HG03457 (cell line): ENCODE results near the gene MYO19.
A peak's percentile ranks its signal among the peaks of the same experiment; 100 is the strongest.
"Not testable (repeated sequence)": the region's sequence is repeated elsewhere in the genome, so short reads cannot be mapped to it uniquely, and the experiment has no call there.

ENCODE experiments used
- ATAC-seq: cut with Tn5 transposase; IDR thresholded peaks from one replicate; pipeline ENCODE4 v1.9.1; 2021; ENCODE audit warnings: moderate number of reproducible peaks; ENCODE audit not compliant: unreplicated experiment

The MYO19 gene

DNA sequence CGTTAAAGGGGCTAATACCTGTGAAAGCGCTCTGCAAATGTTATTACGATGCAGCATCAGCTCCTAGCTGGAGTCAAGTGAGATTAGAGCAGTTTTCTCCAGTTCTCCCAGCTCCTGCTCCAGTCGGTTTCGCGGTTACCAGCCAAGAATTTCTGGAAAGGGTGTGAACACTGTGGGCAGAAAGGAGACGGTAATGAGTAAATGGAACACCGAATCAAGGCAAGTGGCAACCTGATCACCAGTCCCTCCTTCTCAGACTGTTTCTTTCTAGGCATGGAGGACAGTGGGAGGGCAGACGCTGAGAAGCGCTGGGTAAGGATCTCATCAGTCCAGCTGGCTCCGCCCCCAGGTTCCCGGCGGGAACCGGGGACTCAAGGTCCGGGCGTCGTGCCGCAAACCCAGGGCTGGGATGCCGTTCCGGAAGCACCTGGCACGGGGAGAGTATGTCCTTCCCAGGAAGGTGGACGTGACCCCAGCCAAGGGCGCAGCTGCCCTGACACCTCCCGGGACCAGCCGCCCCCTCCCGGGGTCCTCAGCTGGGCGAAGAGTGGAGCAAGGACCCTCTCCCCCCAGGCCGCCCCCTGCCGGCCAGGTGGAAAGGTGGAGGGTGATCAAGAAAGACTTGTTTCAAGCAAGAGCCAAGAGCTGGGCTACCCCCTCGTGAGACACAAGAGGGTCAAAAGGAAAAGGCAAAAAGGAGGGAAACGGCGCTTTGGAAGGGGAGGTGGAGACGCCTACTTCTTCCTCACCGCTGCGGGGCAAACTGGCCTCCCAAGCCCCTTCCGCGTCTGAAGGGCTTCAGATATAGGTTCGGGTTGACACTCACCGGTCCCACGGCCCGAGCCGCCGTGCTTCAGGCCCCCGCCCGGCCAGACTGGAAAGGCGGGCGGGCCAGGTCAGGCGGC, 481 bp downstream of the MYO19 start:
- ATAC-seq: peak; percentile 23

DNA sequence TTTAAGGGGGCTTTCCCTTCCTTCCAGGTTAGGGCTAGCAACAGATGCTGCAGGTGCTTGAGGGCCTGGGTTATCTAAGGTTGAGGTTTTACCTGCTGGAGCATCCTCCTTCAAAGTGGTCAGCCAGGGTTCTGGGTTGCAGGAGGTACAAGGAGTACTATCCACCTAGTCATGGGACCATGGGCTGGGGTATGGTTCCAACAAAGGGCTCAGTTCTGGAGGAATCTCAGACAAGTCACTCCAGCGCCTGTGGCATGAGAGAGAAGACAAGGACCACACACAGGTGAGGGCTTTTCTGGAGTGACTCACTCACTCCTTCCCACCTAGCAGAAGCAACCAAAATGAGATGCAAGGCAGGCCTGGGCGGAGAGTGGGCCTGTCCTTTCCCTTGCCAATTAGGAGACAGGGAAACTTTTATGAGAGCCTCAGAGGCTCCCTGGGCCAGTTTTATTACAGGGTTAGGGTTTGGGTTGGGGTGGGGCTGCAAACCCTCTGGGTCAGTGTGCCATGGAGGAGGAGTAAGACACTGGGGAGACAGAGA, 2.2 kb downstream of the MYO19 start:
- ATAC-seq: no peak

DNA sequence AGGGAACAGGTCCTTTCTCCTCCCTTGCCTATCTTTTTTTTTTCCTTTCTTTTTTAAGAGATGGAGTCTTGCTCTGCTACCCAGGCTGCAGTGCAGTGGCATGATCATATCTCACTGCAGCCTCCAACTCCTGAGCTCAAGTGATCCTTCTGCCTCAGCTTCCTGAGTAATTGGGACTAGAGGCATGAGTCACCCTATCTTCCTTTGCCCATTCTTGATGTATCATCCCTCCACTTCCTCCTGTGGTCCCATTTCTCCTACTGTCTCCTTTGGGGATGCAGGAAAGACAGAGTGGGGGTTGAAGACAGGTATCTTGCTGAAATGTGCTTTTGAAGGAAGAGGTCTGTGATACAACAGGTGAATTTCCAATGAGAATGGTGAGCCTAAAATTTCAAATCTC, 5.5 kb downstream of the MYO19 start:
- ATAC-seq: no peak

DNA sequence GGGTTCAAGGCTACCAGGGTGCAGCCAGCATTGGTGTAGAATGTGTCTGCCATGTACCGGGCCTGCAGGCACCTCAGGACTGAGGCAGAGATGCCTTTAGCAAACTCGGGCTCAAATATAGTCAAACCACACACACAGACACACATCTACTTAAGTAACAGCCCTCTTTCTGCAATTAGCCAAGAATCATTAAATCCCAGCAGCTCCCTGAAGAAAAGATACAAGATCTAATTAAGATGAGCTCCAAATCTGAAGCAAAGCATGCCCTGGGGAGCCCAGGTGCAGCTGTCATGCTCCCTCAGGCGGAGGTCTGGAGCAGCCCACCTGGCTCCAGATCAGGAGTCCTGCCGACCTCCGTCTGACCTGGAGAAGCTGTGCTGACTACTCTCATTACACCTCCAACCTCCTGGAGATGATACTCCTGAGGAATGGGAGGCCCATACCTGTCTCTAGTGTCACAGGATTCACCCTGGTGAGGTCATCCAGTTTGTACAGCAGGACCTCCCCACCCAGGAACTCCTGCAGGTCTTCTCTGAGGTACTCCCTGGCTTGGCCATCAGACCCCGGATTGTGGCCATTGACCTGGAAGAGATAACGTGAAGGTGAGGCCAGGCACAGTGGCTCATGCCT, 6.9 kb downstream of the MYO19 start:
- no peak for ATAC-seq

DNA sequence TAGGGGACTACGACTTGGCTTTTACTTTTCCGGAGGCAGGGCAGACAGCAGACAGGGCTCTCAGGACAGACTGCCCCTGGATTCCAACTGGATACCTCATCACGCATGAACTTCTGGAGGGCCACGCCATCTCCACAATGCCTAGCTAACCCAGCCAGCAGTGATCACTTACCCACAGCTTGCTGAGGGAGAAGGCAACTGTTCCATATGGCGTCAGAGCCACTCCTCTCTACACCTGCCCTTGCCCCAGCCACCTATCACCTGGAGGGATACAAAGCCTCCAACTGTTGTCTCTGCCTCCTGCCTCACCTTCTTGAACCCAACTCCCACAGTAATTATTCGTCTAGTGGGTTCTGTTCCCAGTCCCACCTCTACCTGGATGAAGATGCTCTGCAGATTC, 8.8 kb downstream of the MYO19 start:
- ATAC-seq: no peak

DNA sequence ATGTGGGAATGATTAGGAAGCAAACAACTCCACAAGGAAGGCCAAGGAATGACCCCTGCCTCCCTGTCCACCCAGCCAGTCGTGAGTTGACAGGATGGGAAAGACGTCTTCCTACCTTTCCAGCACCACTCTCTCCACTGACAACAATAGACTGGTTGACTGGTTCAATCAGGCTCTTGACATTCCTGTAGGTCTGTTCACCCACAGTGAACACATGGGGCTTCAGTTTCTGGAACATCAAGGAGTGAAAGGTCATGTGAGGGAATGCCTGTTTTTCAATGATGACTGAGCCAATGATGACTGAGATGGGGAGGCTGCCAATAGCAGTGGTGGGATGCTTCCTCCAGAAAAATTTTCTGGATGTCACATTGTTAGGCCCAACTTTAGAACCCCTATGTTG, 9.6 kb downstream of the MYO19 start:
- ATAC-seq: no peak

DNA sequence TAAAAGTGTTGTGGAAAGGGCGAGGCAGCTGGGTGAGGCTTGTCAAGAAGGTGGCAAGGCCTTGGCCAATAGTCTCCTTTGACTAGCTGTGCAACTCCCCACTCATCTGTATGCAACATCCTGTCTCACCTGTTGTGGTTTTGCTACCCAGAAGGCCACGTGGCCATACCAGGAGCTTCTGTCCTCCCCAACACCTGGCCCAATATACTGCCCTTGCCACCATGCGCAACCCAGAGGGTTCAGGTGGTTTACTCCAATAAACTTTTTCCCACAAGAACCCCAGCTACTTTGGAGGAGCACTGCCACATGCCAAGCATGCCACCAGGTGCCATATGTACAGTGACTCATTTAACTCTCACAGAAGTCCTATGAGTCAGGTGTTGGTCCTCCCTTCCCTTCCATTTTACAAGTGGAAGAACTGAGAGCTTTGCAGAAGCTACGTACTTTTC, 10.2 kb downstream of the MYO19 start:
- ATAC-seq: no peak

DNA sequence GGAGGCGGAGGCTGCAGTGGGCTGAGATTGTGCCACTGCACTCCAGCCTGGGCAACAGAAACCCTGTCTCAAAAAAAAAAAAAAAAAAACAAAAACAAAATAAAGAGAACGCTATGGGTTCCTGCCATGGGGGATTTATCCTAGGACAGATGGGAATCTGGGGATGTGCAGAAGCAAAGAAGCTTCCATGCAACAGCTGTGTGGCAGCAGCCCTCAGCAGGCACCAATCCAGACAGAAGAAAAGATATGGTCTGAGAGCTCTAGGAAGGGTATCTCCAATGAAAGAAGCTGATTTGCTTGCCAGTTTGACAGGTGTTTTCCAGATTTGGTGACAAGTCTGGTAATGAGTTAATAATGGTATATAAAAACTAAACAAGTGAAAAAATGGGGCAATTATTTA, 11.6 kb downstream of the MYO19 start:
- no peak for ATAC-seq

DNA sequence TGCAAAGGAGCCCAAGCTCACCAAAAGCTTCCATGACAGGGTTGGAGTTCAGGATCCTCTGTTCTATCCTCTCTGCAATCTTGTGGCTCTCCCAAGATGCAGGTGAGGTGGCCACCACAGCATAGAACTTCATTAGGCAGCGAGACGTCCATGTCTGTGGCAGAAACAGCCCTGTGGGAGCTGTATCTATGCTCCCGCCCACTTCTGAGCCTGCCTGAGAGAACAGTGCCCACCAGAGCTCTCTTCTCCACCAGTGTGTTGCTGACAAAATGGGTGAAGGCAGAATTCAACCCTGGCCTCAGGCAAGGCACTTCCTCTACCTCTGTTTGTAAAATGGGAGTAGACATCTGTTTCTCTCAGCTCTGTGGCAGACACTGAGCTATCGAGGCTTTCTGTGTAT, 18.8 kb downstream of the MYO19 start:
- ATAC-seq: no peak

DNA sequence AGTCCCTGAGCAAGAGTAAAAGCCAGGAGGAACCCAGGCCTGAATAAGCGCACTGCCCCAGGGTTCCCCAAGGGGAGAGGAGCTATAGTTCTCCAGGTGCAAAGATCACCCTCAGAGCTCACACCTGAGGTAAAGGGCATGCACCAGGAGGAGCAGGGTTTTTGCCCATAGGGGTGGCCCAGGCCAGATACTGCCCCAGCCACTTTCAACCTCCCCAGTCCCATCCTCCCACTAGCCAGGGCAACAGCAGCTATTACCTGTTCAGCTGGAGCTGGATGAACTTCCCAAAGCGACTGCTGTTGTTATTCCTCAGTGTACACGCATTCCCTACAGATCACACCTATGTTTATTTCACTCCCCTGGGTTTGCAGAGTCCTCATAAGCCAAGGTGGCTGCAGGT, 19.8 kb downstream of the MYO19 start:
- ATAC-seq: no peak

DNA sequence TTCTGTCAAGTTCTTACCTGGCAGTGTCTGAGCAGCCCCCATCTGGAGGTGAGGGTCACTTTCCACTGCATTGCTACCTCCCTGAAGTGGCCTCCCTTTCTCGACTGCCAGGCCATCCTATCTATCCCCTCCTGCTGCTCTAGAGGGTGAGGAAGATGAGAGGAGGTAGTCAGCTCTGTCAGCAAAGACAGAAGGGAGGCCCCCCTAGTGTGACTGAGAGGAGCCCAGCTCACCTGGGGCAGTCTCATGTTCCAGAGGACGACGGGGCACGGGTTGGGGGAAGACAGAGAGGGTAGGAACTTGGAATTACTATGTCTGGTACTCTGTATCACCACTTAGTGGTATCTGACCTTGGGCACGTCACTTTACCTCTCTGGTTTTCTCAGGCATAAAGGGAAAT, 22.0 kb downstream of the MYO19 start:
- no peak for ATAC-seq

DNA sequence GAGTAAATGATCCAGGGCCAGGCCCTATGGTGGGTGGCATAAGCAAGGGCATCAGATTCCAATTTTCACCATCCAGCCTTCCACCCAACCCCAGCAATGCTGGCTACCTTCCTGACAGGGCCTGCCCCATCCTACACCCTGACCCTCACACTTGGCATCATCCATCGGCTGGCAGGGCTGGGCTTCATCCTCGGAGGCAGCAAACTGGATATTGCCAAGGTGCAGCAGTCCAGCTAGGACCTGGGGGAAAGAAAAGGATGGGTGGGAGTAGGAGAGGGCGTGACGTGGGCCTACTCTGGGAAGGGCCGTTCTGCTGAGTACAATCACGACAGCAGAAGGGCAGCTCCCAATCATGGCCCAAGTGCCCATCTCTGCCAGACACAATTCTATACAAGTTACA, 23.5 kb downstream of the MYO19 start:
- ATAC-seq: no peak

DNA sequence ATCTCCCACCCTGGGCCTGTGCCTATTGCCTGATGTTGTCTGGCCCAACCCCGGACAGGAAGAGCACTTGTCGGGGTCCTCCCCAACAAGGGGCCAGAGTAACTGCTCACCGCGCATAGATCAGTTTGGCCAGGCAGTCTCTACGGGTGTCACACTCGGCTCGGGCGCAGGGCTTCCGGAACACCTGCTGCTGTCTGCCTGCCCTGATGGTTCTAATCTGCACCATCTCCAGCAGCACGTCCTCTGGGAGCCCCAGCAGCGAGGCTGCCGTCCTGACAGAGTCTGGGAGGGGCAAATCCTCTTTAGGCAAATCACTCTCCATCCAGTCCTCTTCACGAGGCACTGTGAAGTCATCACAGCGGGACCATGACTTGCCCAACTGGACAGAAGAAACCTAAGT, 24.0 kb downstream of the MYO19 start:
- ATAC-seq: no peak

DNA sequence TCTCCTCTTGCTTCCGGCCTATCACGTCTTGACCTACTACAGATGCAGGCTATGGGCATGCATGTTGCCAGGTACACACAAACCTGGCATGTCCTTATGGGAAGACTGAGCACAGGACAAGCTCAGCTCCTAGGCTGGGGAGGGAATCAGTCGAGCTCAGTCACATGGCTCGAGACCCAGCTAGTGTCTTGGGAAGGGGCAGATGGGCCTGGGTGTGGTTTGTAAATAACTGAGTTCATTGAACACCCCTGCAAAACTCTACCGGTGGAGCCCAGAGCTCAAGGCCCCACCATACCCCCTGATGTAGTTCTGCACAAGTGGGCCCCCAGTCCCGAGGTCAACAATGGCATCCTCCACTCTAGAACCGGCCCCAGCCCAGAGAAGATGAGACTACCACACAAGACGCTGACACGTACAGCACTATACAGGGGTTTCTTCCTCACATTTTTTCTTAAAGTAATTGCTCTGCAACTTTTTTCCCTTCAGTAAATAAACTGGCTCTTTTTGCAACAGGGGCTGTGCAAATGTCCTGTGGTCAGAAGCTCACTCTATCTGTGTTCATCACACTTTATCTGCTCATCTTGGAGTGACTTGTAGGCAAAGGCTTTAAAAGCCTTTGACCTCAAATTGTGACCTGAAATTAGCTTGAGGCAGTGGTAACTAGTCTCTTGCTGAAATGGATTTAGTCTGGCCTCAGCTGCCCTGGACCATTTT, 25.2 kb downstream of the MYO19 start:
- no peak for ATAC-seq

DNA sequence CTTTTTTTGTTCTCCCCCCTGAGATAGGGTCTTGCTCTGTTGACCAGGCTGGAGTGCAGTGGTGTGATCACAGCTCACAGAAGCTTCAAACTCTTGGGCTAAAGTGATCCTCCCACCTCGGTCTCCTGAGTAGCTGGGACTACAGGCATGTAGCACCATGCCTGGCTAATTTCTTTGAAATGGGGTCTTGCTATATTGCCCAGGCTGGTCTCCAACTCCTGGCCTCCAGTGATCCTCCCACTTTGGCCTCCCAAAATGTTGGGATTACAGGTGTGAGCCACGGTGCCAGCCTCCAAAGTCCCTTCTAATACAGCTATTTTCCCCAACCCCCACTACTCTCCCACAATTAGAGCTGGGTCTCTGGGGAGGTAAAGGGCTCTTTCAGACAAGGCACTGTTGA, 26.2 kb downstream of the MYO19 start:
- ATAC-seq: not testable (repeated sequence)

DNA sequence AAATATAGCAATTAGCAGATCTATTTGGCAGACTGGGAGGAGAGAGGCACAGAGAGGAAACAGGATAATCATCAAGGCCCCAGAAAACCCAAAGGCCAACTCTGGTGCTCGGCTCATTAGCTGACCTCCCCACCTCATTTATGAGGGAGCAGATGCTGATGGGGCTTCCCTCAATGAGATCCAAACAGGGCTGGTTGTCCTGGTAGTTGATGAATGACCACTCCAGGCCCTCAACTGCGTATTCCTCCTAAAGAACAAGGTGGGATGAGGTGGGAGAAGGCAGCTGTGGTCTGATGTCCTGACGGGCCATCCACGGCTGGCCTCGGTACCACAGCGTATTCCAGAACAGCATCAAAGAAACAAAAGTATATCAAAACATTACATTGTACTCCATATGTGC, 27.4 kb downstream of the MYO19 start:
- no peak for ATAC-seq

DNA sequence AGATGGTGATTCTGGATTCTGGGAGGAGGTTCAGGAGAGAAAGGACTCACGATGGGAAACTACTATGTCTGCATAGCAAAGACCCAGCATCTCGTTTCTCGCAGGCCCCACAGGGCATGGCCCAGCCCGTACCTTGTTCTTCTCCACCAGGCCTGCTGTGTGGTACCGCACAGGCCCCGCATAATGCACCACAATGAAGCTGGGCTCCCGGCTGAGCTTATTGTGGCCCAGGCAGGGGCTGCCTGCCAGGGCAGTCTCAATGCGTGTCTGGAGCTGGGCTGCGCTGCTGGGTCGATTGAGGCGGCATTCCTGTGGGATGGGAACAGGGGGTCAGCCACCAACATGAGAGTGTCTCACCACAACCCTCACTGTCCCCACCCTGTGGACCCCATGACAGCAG, 27.8 kb downstream of the MYO19 start:
- ATAC-seq: no peak

DNA sequence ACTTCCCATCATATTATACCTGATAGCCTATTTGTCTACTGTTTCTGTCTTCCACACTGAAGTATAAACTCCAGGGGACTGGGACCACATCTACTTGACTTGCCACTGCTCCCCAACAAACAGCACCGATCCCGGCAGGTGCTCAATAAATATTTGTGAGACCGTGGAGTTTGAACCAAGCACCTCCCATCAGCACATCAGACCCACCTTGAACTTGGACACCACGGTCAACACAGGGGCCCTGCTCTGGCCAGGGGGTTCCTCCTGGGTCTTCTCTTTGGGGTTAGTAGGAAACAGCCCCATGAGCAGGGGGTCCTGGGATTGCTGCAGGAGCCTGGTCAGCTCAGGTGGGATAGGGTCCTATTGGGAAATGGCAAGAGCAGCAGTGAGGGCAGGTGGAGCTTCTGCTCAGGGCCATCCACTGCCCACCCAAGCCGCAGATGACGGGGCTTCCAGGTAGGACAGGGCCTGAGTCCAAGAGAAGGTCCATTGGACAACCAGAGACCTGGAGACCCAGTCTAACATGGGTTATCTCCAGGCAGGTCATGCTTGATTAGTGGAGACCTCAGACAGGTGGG, 28.3 kb downstream of the MYO19 start:
- no peak for ATAC-seq

DNA sequence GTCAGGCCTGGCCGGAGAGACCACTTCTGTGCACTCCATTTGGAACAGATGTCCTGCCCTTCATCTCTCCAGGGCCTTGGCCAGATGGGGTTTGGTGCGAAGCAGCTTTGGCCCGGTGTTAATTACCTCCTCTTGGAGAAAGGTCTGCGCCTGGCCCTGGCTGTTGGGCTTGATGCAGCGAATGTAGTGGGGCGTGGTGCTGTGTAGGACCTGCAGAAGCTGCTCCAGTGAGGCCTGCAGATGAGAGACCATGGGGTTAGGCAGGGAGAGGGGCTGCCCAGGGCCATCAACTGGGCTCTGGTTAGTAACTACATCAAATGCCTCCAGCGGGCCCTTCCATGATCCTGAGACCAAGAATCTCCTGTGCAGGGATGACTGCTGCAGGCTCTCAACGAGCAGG, 29.5 kb downstream of the MYO19 start:
- ATAC-seq: no peak

DNA sequence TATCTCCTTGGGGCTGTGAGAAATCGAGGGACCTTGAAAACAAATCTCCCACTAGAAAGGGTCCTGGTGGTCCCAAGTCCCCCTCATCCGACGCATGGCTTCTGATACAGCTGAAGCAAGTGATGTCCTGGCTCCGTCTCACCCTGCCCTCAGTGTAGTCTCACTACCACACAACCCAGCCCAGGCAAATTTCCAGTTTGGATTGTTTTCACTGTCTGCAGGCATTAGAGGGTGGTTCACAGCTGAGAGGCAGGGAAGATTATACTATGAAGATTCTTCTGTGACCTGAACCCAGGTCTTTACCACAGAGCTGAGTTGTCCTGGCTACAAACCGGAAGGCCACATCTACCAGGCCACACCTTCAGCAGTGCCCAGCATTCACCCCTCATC, 30.5 kb downstream of the MYO19 start:
- no peak for ATAC-seq

DNA sequence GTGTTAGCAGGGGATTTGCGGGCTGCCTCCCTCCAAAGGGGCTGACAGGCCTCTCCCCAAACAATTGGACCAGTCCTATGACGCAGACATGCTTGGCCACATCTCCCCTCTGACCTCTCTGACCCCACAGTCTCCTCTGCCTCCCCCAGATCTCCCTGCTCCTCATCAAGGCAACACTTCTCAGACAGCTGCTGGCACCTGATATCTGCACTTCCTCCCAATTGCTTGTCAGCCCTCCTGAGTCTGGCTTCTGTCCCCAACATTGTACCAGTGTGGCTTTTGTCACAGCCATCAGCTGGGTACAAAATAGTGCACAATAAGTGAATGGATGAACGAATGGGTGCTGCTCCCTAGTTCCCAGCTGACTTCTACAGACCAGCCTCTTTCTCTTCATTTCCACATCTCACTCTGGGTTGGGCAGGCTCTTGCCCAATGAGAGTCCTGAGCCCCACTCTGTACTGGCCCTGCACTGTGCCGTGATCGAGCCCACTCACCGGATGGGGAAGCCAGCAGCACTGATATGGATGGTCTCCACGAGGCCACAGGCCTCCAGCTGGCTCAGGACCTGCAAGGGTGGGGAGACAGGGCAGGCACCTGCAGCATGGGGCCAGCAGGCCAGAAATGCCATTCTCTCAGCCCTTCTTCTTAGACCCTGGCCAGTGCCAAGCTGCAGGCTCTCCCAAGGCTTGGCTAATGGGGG, 31.1 kb downstream of the MYO19 start:
- no peak for ATAC-seq
